Measurements from ENCODE around the gene HEXIM1.

- TF ChIP-seq POLR2A (IDR thresholded peaks at IDR 0.05), result no peak
- no peak for TF ChIP-seq CTCF (IDR thresholded peaks at IDR 0.05 in 4 of 5, conservative IDR thresholded peaks at IDR 0.05 in 1 of 5)
These were observed 8.7 kb upstream of the HEXIM1 start for GRCh38 chr17:45139533-45139920.

Measured in gastrocnemius medialis (tissue), 4 donors.